HG02970 (cell line): ENCODE data around the gene NCL.
"Not testable (repeated sequence)": the region's sequence is repeated elsewhere in the genome, so short reads cannot be mapped to it uniquely, and the experiment has no call there.

Source experiments
- ATAC-seq: cut with Tn5 transposase; IDR thresholded peaks from one replicate; pipeline ENCODE4 v1.9.1; 2021; ENCODE audit warnings: mild to moderate bottlenecking, moderate library complexity, moderate number of reproducible peaks; ENCODE audit not compliant: unreplicated experiment, low FRiP score

NCL gene

GRCh38 chr2:231408304-231408703 is 56.0 kb downstream of the NCL start:
- not testable (repeated sequence) for ATAC-seq

GRCh38 chr2:231407686-231408085 is 56.6 kb downstream of the NCL start:
- not testable (repeated sequence) for ATAC-seq

GRCh38 chr2:231405601-231406367 is 58.5 kb downstream of the NCL start:
- not testable (repeated sequence) for ATAC-seq

- not testable (repeated sequence) for ATAC-seq
Measured at GRCh38 chr2:231404183-231404578, 60.1 kb downstream of the NCL start.
